Sigmoid colon (tissue), 7 donors: ENCODE measurements around the gene KRTAP8-1. TPM values are rescaled to one million over a fixed set of nuclear protein-coding genes. Genes with fewer than 3 reads are reported as not detected.

ENCODE experiments used
- DNase-seq: peaks from one replicate; pipeline ENCODE4 v3.0.0-alpha.2; 2019
- H3K27ac ChIP-seq, 4 donors: fragments of 200-600 bp; sonication (generic); one replicate each; pipeline ENCODE4 v1.5.1; 2016 to 2019; ENCODE audit warnings: mild to moderate bottlenecking in 1 of 4
- H3K27me3 ChIP-seq, 3 donors: fragments of 200-600 bp; sonication (generic); one replicate each; pipeline ENCODE4 v1.5.1; 2019; ENCODE audit warnings: mild to moderate bottlenecking in 1 of 3
- H3K36me3 ChIP-seq, 4 donors: fragments of 200-600 bp; sonication (generic); one replicate each; pipeline ENCODE4 v1.5.1; 2016 to 2019
- H3K4me1 ChIP-seq, 4 donors: fragments of 200-600 bp; sonication (generic); one replicate each; pipeline ENCODE4 v1.5.1; 2017 to 2019
- H3K4me3 ChIP-seq, 4 donors: fragments of 200-600 bp; sonication (generic); one replicate each; pipeline ENCODE4 v1.5.1; 2017 to 2019; ENCODE audit warnings: mild to moderate bottlenecking in 2 of 4, moderate library complexity in 1 of 4
- H3K9me3 ChIP-seq, 4 donors: fragments of 200-600 bp in 3 of 4; sonication (generic) in 3 of 4; one replicate each; pipeline versions ENCODE4 v1.5.1 to v1.6.1; 2013 to 2019
- CTCF ChIP-seq, 4 experiments: fragments of 450-650 bp in 3 of 4; fragments of 200-600 bp in 1 of 4; IDR thresholded peaks; one replicate each; pipeline ENCODE4 v1.5.1; 2016 to 2019; ENCODE audit warnings: antibody characterized with exemption in 4 of 4, mild to moderate bottlenecking in 3 of 4, moderate library complexity in 2 of 4
- EP300 ChIP-seq, 4 donors: sonication (generic); formaldehyde crosslinking; IDR thresholded peaks; one replicate each; pipeline ENCODE4 v1.6.1; 2017; ENCODE audit warnings: antibody characterized with exemption in 4 of 4
- POLR2A ChIP-seq, 2 donors: fragments of 450-650 bp; IDR thresholded peaks; one replicate each; pipeline ENCODE4 v1.6.1; 2016; ENCODE audit warnings: antibody characterized with exemption in 2 of 2, mild to moderate bottlenecking in 2 of 2, moderate library complexity in 2 of 2
- POLR2AphosphoS5 ChIP-seq, 4 donors: sonication (generic); formaldehyde crosslinking; IDR thresholded peaks; one replicate each; pipeline ENCODE4 v1.6.1; 2017; ENCODE audit warnings: antibody characterized with exemption in 4 of 4
- WGBS, 2 donors: extraction: QIAGEN DNeasy Blood & Tissue Kit; methylation state at CpG; one replicate each; pipeline ENCODE4 v1.1.7; 2013; 5-methylcytosine and 5-hydroxymethylcytosine counted together
- intact Hi-C: fragments of 100-400 bp; cut with DNase I; formaldehyde crosslinking; loops from one replicate; pipeline ENCODE4 v1.15.1; 2023
- polyA plus RNA-seq, 3 donors: library from polyadenylated mRNA; stranded (reverse); fragments of 200-250 nt; gene quantifications; one replicate each; pipeline ENCODE4 v1.2.3, GENCODE V29; 2013
- total RNA-seq, 4 donors: library from RNA; depleted of rRNA; stranded (reverse); fragments of >200 nt; gene quantifications; one replicate each; pipeline ENCODE4 v1.1.0, GENCODE V29; 2016
- donor health status: healthy with polysubstance abuse.
- donor health status: Bipolar disorder and iron deficiency.
- donor health status: healthy.

The KRTAP8-1 gene
- total RNA-seq: not detected
- not detected for polyA plus RNA-seq

DNA sequence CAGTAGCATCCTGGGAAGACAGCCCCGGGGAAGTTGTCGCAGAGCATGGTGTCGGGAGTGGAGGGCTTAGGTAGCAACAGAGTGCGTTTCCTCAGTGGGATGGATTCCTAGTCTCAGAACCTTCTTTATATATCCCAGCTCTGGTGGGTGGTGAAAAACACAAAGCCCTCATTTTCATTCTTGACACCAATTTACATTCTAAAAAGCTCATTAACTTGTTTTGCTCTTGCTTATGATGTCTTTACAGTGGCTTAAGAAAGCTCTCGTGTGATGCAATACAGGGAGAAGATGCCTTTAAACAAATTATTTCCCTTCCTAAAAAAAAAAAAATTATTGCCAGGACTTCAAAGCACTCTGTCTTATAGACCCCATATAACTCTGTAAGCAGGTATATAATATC, at the start of gene KRTAP8-1:
KRTAP8-1 (minus strand) TSS at position 101 of the 400 bp plus-strand sequence; CDS start at position 47, 54 bp downstream.
- no peak within 1 kb of the TSS for H3K27ac ChIP-seq
- TF ChIP-seq POLR2A (IDR thresholded peaks at IDR 0.05): no peak
- no peak for TF ChIP-seq CTCF (IDR thresholded peaks at IDR 0.05)
- no peak for TF ChIP-seq POLR2AphosphoS5 (IDR thresholded peaks at IDR 0.05)
- no peak for TF ChIP-seq EP300 (IDR thresholded peaks at IDR 0.05)
- intact Hi-C loops: no loop called here
- no peaks in the 10 kb centered on the region for H3K9me3 ChIP-seq
- 86 to 93% methylated on average over 5 of the region's 5 CpGs for WGBS, 2 donors
- H3K4me1 ChIP-seq: no peaks in the 10 kb centered on the region
- no peaks in the 10 kb centered on the region for H3K27me3 ChIP-seq
- H3K36me3 ChIP-seq: no peaks in the 10 kb centered on the region
- no peak for DNase-seq
- no peak within 1 kb of the TSS for H3K4me3 ChIP-seq

GRCh38 chr21:30847627-30848500, 34.8 kb upstream of the KRTAP8-1 start:
- Histone ChIP-seq H3K27me3 (no peaks in the 10 kb centered on the region), H3K4me1 (no peaks in the 10 kb centered on the region), H3K27ac (no peak overlapping the region), H3K9me3 (no peaks in the 10 kb centered on the region), H3K4me3 (no peak overlapping the region), H3K36me3 (no peaks in the 10 kb centered on the region)
- no peak for DNase-seq
- WGBS, 2 donors: 77 to 84% methylated on average over 9 of the region's 9 CpGs
- intact Hi-C loops: no loop called here
- TF ChIP-seq POLR2A (IDR thresholded peaks at IDR 0.05) (no peak), POLR2AphosphoS5 (IDR thresholded peaks at IDR 0.05) (no peak), EP300 (IDR thresholded peaks at IDR 0.05) (no peak), CTCF (IDR thresholded peaks at IDR 0.05) (no peak)

DNA sequence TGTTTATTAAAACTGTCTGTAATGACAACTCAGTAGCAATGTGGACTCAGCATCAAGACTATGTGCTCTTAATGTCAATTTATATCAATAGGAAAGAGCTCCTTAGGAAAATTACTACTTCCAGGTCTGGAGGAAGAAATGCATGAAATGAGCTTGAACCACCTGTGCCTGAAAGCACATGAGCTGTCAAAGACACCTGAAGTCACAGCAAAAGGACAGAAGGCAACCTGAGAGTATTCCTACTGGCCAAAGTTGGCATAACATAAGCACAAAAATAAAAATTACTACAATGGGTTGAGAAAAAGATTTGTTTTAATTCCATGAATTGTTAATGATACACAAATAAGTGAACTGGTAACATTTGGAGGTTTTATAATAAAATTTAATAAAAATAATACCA, 29.9 kb upstream of the KRTAP8-1 start:
- Histone ChIP-seq H3K36me3 (no peaks in the 10 kb centered on the region), H3K4me1 (no peaks in the 10 kb centered on the region), H3K4me3 (no peak overlapping the region), H3K9me3 (no peaks in the 10 kb centered on the region), H3K27ac (no peak overlapping the region), H3K27me3 (no peaks in the 10 kb centered on the region)
- intact Hi-C loops: no loop called here
- DNase-seq: no peak
- TF ChIP-seq POLR2A (IDR thresholded peaks at IDR 0.05): no peak
- TF ChIP-seq CTCF (IDR thresholded peaks at IDR 0.05): no peak
- TF ChIP-seq POLR2AphosphoS5 (IDR thresholded peaks at IDR 0.05): no peak
- TF ChIP-seq EP300 (IDR thresholded peaks at IDR 0.05): no peak

DNA sequence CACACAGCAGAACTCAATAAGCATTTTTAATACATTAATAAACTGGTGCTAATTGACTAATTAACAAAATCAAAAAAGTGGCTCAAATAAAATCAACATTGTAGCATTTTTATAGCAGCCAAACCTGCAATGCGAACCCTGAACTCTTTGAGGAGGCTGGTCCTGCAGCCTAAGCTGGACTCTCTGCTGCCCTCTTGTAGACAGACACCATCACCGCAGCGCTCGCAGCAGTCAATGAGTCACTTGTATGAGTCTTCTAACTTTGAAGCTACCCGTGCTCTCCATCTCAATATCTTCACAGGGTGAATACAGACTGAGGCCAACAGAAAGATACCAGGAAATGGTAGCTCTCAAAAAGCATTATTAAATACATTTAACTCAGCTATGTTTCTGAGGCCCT, 26.2 kb upstream of the KRTAP8-1 start:
- WGBS, 2 donors: 20 to 34% methylated on average over 5 of the region's 5 CpGs
- intact Hi-C loops: no loop called here
- TF ChIP-seq EP300 (IDR thresholded peaks at IDR 0.05) (no peak), CTCF (IDR thresholded peaks at IDR 0.05) (no peak), POLR2A (IDR thresholded peaks at IDR 0.05) (no peak), POLR2AphosphoS5 (IDR thresholded peaks at IDR 0.05) (no peak)
- no peaks in the 10 kb centered on the region for H3K36me3 ChIP-seq
- no peaks in the 10 kb centered on the region for H3K4me1 ChIP-seq
- no peaks in the 10 kb centered on the region for H3K9me3 ChIP-seq
- no peak for DNase-seq
- no peak overlapping the region for H3K4me3 ChIP-seq
- no peaks in the 10 kb centered on the region for H3K27me3 ChIP-seq
- no peak overlapping the region for H3K27ac ChIP-seq
